Caco-2 (cell line): ENCODE results near the gene APOL1. TPM values are rescaled to one million over a fixed set of nuclear protein-coding genes. Genes with fewer than 3 reads are reported as not detected.
"Not testable (repeated sequence)": the region's sequence is repeated elsewhere in the genome, so short reads cannot be mapped to it uniquely, and the experiment has no call there.

Source experiments
- BruUV-seq: library from RNA; stranded (reverse); fragments of 400-500 nt; replicated peaks from 2 replicates; lab custom pipeline; 2021; lab: Mats Ljungman, UMichigan
- CTCF ChIA-PET: fragments of 300-600 bp; sonication (Branson Sonifier 250); formaldehyde crosslinking; loops from one replicate; lab custom pipeline; 2022; ENCODE audit warnings: antibody characterized with exemption; lab: Charles Lee
- POLR2A ChIA-PET: fragments of 300-600 bp; sonication (Branson Sonifier 250); formaldehyde crosslinking; loops from one replicate; lab custom pipeline; 2022; ENCODE audit warnings: antibody characterized with exemption; lab: Charles Lee
- DNase-seq, 2 experiments: peaks; one replicate each; pipeline versions ENCODE4 v3.0.0 to v3.0.0-alpha.2; 2020 to 2022
- H3K27me3 ChIP-seq: replicated peaks from 2 replicates; pipeline ENCODE4 v1.6.0; 2011; ENCODE audit warnings: low read length; ENCODE audit not compliant: control insufficient read depth, insufficient read depth
- H3K36me3 ChIP-seq: 2 replicates; pipeline ENCODE4 v1.5.1; 2011; ENCODE audit warnings: low read length; ENCODE audit not compliant: control insufficient read depth, insufficient read depth
- H3K4me1 ChIP-seq: fragments of 250-450 bp; sonication (Bioruptor Pico); 2 replicates; pipeline ENCODE4 v1.5.1; 2020; ENCODE audit warnings: mild to moderate bottlenecking
- H3K4me3 ChIP-seq: 2 replicates; pipeline ENCODE4 v1.5.1; 2011; ENCODE audit warnings: low read depth, mild to moderate bottlenecking, control low read depth, low read length
- H3K9me3 ChIP-seq: fragments of 250-450 bp; sonication (Bioruptor Pico); 2 replicates; pipeline ENCODE4 v1.5.1; 2020; ENCODE audit warnings: mild to moderate bottlenecking, moderate library complexity
- H3K27ac Mint-ChIP-seq: one replicate; pipeline ENCODE4 v1.8.0; 2022; ENCODE audit warnings: mixed read lengths; ENCODE audit not compliant: unreplicated experiment
- H3K27me3 Mint-ChIP-seq: one replicate; pipeline ENCODE4 v1.8.0; 2022; ENCODE audit warnings: mixed read lengths; ENCODE audit not compliant: insufficient read depth, unreplicated experiment
- H3K36me3 Mint-ChIP-seq: one replicate; pipeline ENCODE4 v1.8.0; 2022; ENCODE audit warnings: mild to moderate bottlenecking, mixed read lengths; ENCODE audit not compliant: insufficient read depth, unreplicated experiment
- H3K4me1 Mint-ChIP-seq: one replicate; pipeline ENCODE4 v1.8.0; 2022; ENCODE audit warnings: low read depth, mixed read lengths; ENCODE audit not compliant: unreplicated experiment
- H3K4me3 Mint-ChIP-seq: one replicate; pipeline ENCODE4 v1.8.0; 2022; ENCODE audit warnings: mild to moderate bottlenecking, moderate library complexity, mixed read lengths; ENCODE audit not compliant: unreplicated experiment
- H3K9me3 Mint-ChIP-seq: one replicate; pipeline ENCODE4 v1.8.0; 2022; ENCODE audit warnings: mixed read lengths; ENCODE audit not compliant: unreplicated experiment
- intact Hi-C: fragments of 100-400 bp; cut with micrococcal nuclease; formaldehyde crosslinking; loops from one replicate; pipeline ENCODE4 v1.10.0; 2022; ENCODE audit not compliant: unreplicated experiment
- total RNA-seq: library from RNA; stranded (reverse); gene quantifications from 2 replicates; pipeline ENCODE4 v1.2.3, GENCODE V29; 2022
- TF ChIP-seq, protein P1 (sequence below), 2 experiments: fragments of 200-600 bp in 1 of 2; IDR thresholded peaks; 1 replicate in 1 of 2; 2 replicates in 1 of 2; pipeline versions ENCODE4 v1.5.1 to v1.8.0; 2011 to 2022; ENCODE audit warnings: antibody characterized with exemption in 1 of 2, control low read depth in 1 of 2, inconsistent platforms in 1 of 2, low read depth in 1 of 2, low read length in 1 of 2, mild to moderate bottlenecking in 1 of 2, moderate library complexity in 1 of 2; ENCODE audit not compliant: insufficient read depth in 1 of 2, severe bottlenecking in 1 of 2, unreplicated experiment in 1 of 2

The APOL1 gene
- total RNA-seq, 1 experiment from 2014 or later = 0.39 TPM

DNA sequence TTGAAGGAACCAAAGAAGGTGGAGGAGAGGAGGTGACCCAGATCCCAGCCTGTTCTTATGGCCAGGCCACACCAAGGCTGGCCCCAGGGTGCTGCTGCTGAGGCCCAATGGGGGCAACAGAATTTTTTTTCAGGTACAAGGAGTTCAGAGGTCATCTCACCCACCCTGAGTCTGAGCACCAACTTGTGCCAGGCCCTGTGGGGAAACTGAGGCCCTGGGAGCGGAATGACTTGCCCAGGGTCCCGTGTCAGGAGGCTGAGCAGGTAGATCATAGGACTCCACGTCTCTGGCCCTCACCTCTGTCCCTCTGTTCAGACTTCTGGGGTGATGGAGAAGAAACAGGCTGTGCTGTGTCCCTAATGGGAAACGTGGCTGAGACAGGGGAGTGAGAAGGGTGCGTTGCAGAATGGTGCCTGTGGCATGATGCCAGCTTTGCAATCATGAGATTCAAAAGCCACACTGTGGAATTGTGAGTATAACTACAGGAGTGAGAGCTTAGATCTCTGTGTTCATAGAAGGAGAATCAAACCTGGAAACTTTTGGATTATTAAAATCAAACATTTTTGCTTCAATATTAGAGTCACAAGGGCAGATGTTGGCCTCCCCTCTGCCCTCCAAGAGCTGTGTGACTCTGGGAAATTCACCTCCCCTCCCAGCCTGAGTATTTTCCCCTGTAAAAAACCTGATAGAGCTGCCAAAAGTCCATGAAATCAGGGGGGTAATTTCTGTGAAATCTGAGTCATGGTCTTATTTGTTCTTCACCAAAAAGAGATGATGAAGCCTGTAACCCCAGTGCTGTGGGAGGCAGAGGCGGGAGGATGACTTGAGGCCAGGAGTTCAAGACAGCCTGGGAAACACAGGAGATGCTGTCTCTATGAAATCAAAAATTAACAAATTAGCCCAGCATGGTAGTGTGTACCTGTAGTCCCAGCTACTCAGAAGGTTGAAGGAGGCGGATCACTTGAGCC lies 874 bp downstream of the APOL1 start:
- no peaks in the 10 kb centered on the region for H3K36me3 Mint-ChIP-seq
- Histone ChIP-seq H3K36me3 (no peaks in the 10 kb centered on the region), H3K27me3 (no peaks in the 10 kb centered on the region), H3K4me3 (no peak overlapping the region), H3K4me1 (no peaks in the 10 kb centered on the region), H3K9me3 (no peaks in the 10 kb centered on the region)
- no peak for DNase-seq
- ChIA-PET CTCF (no interaction called here), POLR2A (no interaction called here)
- no peaks in the 10 kb centered on the region for H3K9me3 Mint-ChIP-seq
- intact Hi-C loops = no loop called here
- no TSS peak for BruUV-seq
- no peak overlapping the region for H3K4me3 Mint-ChIP-seq
- H3K4me1 Mint-ChIP-seq = no peaks in the 10 kb centered on the region
- no peak overlapping the region for H3K27ac Mint-ChIP-seq
- TF ChIP-seq, protein P1, sequence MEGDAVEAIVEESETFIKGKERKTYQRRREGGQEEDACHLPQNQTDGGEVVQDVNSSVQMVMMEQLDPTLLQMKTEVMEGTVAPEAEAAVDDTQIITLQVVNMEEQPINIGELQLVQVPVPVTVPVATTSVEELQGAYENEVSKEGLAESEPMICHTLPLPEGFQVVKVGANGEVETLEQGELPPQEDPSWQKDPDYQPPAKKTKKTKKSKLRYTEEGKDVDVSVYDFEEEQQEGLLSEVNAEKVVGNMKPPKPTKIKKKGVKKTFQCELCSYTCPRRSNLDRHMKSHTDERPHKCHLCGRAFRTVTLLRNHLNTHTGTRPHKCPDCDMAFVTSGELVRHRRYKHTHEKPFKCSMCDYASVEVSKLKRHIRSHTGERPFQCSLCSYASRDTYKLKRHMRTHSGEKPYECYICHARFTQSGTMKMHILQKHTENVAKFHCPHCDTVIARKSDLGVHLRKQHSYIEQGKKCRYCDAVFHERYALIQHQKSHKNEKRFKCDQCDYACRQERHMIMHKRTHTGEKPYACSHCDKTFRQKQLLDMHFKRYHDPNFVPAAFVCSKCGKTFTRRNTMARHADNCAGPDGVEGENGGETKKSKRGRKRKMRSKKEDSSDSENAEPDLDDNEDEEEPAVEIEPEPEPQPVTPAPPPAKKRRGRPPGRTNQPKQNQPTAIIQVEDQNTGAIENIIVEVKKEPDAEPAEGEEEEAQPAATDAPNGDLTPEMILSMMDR (IDR thresholded peaks at IDR 0.05; ENCODE audit: insufficient read depth in 1 of 2, low read depth in 1 of 2, low read length in 1 of 2, severe bottlenecking in 1 of 2, unreplicated experiment in 1 of 2) = no peak
- peaks cover 3% of the 10 kb centered on the region for H3K27me3 Mint-ChIP-seq

DNA sequence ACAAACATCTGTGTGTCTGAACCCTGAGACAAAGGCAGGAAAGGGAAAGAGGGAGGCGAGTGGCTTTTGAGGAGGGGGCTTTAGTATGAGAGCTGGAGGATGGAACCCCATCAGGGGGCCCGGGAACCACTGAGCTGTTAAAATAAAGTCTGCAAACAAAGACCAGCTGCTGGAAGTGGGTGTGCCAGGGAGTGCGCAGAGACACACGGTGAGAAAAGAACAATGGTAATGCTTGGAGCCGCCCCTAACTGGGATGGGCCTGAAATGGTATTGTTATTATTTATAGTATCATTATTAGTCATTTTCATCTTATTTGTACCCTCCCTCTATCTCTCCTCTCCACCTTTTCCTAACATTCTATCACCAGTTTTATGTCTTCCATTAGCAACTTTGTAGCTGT lies 2.6 kb downstream of the APOL1 start:
- H3K4me1 Mint-ChIP-seq, H3K4me3 ChIP-seq, H3K9me3 ChIP-seq, H3K36me3 Mint-ChIP-seq, H3K4me1 ChIP-seq, H3K27me3 Mint-ChIP-seq, H3K27me3 ChIP-seq, H3K9me3 Mint-ChIP-seq, BruUV-seq, POLR2A ChIA-PET, H3K27ac Mint-ChIP-seq, intact Hi-C loops, DNase-seq, H3K4me3 Mint-ChIP-seq, H3K36me3 ChIP-seq, CTCF ChIA-PET: not testable (repeated sequence)

DNA sequence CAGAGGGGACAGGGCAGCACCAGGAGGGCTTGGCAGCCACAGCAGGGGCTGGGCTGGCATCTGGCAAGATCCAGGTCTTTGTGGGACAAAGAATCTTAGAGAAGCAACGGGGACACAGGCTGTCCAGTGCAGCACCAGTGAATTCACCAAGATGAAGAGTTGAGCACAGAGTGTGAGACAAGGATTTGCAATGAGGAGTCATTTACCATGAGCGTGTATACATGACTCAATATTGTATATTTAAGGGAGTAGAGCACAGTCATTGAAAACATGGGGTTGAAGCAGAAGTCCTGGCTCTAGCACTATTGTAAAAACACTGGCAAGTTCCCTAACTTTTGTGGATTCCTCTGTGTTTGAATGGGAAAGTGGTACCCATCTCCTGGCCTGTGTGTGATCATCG lies 3.5 kb downstream of the APOL1 start:
- CTCF ChIA-PET = no interaction called here
- H3K4me3 Mint-ChIP-seq = no peak overlapping the region

More for the DNA sequence above, 3.5 kb downstream of the APOL1 start:
- Histone ChIP-seq H3K4me3 (no peak overlapping the region), H3K36me3 (no peaks in the 10 kb centered on the region), H3K27me3 (no peaks in the 10 kb centered on the region), H3K9me3 (no peaks in the 10 kb centered on the region), H3K4me1 (no peaks in the 10 kb centered on the region)
- H3K4me1 Mint-ChIP-seq = no peaks in the 10 kb centered on the region
- POLR2A ChIA-PET = no interaction called here
- intact Hi-C loops = no loop called here
- peaks cover 3% of the 10 kb centered on the region for H3K27me3 Mint-ChIP-seq
- H3K9me3 Mint-ChIP-seq = no peaks in the 10 kb centered on the region
- no peaks in the 10 kb centered on the region for H3K36me3 Mint-ChIP-seq
- no peak for DNase-seq
- BruUV-seq = no TSS peak
- TF ChIP-seq, protein P1 (IDR thresholded peaks at IDR 0.05; ENCODE audit: insufficient read depth in 1 of 2, low read depth in 1 of 2, low read length in 1 of 2, severe bottlenecking in 1 of 2, unreplicated experiment in 1 of 2) = no peak
- no peak overlapping the region for H3K27ac Mint-ChIP-seq
